Activated naive CD4-positive, alpha-beta T cell treated with anti-CD3 and anti-CD28 coated beads, Interleukin-2, amount 10 ng/mL, durations not matched to agents 5 hours and 36 hours (primary cell): ENCODE results near the gene ALG13. TPM values are rescaled to one million over a fixed set of nuclear protein-coding genes. Genes with fewer than 3 reads are reported as not detected.

ENCODE experiments used
- total RNA-seq, 2 experiments: library from RNA; stranded (reverse); gene quantifications; one replicate each; pipeline ENCODE4 v1.2.3, GENCODE V29; 2021

The ALG13 gene
- total RNA-seq: 10 to 100 TPM; 51.4 to 51.7 TPM

DNA sequence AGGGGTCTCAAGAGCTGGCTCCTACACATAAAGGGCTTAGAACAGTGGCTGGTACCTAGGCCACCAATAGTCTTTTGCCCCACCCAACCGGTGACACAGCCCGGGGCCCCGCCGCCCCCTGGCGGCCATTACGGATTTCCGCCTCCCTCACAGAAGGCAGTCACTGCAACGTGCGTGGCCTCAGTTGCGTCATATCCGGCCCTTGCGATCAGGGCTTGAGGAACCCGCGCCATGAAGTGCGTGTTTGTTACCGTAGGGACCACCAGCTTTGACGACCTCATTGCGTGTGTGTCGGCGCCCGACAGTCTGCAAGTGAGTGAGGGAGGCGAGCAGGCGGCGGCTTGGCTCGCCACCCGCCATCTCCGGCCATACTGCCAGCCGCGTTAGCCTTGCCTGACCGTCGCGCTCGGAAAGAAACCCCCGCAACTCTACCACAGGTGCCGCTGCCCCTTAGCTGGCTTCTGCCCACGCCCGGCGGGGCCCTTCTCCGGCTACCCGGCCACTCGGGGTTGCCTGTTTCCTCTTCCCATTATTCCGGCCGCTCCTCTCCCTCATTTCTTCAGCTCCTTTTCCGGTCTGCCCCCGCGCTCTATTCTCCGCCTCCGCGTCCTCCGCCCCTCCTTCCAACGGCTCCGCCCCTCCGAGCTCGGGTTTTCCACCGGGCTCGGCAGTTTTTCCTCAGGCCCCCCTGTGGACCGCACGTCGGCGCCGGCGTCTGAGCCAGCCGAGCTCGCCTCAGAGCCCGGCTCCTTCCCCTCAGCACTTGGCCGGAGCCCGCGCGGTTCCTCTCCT is at the start of gene ALG13:
Gene ALG13 (plus strand): TSS at position 183 of the 792 bp plus-strand sequence. CDS start 49 bp downstream, at position 232.

Other genes with a start within 250 kb of the ALG13 start
- gene SERTM2, start 169.5 kb upstream of the ALG13 start, total RNA-seq: not detected
- not detected for gene TRPC5OS, start 195.0 kb downstream of the ALG13 start, total RNA-seq